HTERT RPE-1 (cell line): ENCODE measurements around the gene KIF23.

Source experiments
- in situ Hi-C: fragments of 300-500 bp; cut with MboI; formaldehyde crosslinking; loops from 4 replicates; pipeline ENCODE4 v1.14.3; 2020; ENCODE audit warnings: low sequenced_read_pairs

Gene KIF23

DNA sequence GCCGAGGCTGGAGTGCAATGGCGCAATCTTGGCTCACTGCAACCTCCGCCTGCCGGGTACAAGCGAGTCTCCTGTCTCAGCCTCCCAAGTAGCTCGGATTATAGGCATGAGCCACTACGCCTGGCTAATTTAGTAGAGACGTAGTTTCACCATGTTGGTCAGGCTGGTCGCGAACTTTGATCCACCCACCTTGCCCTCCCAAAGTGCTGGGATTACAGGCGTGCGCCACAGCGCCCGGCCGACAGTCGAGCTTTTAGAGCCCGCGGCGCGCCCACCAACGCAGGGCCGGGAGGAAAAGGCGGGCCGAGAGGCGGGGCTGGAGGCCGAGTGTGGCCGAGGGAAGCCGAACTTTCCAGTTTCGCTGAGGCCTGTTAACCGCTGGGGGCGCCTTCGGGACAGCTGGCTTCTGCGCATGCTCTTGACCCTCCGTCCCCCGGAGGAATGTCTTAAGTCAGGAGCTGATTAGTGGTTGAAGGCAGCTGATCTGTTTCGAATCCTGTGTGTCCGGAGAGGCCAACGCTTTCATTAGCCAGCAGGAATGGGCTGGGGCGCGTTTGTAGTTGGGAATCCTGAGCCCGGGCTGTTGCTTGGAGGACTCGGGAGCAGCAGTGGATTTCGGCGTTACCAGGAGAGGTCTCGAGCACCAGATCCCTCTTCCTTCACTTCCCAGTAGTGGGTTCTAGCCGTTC is 48.5 kb downstream of the KIF23 start:
- in situ Hi-C loops = no loop called here

DNA sequence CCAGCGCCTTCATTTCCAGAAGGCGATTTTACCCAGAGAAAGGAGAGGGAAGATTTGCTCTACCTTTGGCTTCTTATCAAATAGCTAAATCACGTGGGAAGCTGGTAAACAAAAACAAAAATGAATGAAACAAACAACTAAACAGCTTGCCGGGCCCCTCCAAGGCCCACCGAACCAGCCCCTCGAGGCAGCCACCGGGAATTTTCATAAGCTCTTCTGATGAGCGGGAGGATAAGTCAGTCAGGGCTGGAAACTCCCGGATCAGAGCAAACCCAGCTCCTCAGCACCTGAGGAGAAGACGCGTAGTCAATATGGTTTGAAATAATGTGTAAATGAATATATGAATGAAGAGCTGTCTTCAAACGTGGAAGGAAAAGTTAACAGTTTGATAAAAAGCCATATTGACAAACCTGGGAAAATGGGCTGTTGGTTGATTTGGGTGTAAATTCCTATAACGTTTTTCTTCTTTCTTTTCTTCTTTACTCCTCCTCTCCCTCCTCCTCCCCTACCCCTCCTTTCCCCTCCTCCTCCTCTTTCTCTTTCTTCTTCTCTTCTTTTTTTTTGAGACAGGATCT is 49.1 kb downstream of the KIF23 start:
- in situ Hi-C loops = no loop called here

DNA sequence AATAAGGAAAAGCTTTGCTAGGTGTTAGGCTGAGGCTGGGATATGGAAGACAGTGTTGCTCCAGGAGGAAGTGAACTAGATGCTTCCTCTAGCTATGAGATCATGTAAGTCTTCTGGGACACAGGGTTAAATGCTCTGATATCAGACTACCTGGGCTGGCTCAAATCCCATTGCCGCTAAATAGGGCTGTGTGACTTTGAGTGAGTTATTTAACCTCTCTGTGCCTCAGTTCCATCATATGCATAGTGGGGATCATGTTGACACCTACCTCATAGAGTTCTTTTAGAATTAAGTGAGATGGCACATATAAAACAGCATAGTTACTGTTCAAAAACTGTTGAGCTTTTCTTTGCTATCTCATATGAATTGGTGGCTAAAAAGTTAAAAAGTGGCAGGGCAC is 51.1 kb downstream of the KIF23 start:
- in situ Hi-C loops = no loop called here

DNA sequence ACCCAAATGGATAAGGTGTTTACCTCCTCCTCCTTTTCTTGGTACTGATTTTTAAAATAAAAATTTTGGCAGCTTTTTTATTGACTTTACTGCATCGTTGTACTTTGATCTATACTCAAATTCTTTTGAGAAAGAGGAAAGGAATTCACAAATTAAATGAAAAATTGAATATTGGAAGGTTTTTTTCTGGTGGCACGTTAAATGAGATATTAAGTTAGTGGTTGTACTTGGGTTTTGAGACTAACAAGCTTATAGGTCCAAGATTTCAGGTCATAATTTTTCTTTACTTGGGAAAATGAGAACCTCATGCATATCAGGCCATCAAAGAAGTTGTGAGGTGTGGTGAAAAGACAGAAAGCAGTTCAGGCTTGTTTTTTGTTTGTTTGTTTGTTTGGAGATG is 52.6 kb downstream of the KIF23 start:
- in situ Hi-C loops = no loop called here

DNA sequence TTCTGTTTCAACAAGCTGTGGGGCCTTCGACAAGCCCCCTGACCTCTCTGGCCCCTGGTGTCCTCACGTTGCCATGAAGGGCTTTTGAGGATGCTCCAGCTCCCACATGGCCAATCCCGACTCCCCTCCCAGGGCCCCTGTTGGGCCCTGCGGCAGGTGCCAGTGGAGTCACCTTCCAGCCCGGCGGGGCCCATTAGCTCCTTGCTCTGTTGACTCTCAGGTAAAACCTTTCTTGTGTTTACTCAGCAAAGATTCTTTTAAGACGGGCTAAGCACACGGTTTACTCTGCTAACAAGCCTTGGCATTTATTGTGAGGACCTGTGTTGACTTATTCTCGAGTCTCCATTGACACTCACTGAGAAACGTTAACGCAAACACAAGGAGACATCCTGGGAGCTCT is 53.5 kb downstream of the KIF23 start:
- in situ Hi-C loops = no loop called here

DNA sequence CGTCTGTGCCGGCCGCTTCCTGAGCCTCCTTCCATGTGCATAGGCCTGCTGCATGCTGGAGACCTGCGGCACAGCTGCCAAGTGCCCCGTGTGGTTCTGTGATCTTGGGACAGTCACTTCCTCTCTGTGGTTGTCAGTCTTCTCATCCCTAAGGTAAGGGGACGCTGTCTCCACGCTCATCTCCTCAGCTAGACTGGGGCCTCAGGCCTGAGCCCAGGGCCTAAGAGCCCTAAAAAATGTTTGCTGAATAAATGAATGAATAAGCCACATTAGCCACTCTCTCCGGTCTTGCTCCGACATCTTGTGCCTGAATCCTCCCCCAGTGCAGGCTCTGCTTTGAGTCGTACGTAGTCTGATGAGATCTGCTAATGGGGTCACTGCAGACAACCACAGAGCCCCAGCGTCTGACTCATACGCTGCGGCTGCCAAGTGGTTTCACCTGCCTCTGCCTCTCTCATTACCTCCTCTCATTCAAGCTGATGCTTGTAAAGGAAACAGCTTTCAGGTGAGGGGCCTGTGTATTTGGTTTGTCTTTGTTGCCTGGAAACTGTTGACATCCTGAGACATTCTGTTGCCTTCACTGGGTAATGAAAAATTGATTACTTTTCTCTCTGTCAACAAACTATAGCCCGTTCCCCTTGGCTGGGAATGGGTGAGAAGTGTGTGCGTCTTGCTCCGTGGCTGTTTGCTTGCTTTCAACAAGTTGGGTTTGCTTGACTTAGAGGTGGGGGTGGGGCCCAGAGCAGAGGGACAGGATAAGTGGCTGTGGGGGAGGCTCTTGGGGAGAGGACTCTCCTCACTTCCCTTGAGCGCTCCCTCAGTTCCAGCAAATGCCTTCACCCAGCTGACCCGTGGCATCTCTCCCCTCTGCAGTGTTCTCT is 54.3 kb downstream of the KIF23 start:
- in situ Hi-C loops = no loop called here

DNA sequence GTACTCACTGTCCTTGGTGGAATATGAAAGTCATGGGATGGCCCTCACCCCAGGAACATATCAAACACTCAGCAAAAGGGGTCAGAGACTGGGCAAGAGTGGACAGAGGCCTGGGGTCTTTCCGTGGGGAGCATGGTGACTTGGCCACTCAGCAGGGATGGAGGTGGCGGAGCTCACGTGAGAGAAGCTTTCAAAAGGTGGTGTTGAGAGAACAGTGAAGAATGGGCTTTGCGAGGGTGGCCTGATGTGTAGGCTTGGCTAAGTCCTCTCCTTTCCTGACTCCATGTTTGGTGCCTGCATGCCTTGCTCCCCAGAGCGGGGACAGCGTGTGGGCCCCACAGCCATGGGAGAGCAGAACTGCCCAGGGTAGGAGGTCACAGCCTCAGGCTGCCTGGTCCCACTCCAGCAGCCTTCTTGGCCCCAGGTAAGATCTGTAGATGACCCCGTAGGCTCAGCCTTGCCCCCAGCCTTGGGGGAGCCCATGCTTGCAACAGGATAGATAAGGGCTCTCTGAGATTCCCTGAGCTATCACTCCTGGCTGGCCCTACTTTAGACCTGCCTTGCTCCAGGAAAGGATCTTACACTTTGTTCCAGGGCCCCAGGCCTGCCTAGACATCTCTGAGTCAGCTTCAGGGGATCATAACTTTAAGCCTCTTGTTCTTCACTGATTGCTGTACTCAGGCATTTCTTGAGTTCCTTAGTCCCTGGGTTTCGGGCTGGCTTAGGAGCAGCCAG is 55.5 kb downstream of the KIF23 start:
- in situ Hi-C loops = no loop called here

DNA sequence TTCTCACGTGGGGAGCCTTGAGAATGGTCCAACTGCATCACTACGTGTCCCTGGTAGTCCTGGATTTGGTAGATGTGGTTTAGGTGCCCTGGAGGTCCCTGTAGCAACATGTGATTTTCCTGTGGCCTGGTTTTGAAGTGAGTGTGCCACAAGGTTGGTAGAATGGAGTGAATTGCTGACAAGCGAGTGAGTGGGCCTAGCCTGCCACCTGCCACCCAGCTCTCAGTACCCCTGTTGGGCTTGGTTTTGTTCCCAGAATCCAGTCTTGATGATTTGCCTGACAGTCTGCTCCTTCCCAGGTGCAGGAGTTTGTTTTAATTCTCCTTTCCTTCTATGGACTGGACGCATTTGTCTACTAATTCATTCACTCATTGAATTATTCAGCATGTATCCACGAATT is 57.9 kb downstream of the KIF23 start:
- in situ Hi-C loops = no loop called here

DNA sequence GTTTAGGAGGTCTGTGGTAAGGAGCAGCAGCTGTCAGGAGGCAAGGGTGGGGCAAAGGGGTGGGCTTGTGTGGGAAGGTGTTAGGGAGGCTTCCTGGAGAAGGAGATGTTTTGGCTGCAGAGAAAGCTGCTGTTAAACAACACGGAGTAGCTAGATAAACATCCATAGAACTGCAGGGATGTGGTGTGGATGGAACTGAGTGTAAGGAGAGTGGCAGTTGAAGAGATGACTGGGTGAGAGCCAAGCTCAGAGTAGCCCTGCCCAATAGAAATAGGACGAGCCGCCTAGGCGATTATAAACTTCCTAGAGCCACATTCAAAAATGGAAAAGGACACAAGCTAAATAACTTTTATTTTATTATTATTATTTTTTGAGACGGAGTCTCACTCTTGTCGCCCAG is 58.4 kb downstream of the KIF23 start:
- in situ Hi-C loops = no loop called here

DNA sequence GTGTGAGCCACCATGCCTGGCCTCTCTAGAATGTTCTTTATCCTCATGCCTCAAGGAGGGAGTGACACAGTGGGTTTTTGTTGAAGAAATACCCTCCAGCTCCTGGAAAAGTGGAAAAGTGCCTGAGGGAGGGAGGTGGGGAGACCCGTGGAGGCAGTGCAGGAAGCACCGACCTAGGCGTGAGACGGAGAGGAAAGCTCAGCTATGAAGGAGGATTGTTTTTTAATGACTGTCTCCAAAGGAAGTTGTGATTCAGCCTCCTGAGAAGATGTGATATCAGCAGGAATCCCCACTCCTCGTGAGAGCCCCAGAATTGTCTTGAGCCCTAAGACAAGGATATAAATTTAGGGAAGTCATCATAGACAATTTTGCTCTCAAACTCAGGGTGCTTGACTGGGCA is 60.1 kb downstream of the KIF23 start:
- in situ Hi-C loops = no loop called here

DNA sequence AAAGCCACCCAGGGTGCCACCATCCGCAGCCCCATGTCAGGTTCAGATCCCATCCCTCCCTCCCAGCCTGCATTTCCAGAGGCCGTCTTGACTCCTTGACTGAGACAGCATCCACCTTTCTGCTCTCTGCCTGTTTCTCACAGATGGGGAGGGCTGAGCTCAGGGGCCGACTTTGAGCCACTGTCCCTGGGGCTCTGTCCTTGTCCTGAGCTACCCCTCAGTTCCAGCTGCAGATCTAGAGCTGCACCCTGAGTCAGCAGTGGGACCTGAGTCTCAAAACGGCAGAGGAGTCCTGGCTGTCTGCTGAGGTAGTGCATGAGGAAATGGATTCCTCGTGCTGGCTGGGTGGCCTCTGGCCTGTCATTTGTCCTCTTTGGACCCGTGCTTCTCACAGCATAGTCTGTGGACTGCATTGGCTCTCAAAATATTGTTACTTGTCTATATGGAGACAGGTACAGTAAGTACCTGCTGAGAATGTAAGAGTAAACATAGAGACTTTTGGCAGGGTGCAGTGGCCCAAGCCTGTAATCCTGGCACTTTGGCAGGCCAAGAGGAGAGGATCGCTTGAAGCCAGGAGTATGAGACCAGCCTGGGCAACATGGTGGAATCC is 60.8 kb downstream of the KIF23 start:
- in situ Hi-C loops = no loop called here

DNA sequence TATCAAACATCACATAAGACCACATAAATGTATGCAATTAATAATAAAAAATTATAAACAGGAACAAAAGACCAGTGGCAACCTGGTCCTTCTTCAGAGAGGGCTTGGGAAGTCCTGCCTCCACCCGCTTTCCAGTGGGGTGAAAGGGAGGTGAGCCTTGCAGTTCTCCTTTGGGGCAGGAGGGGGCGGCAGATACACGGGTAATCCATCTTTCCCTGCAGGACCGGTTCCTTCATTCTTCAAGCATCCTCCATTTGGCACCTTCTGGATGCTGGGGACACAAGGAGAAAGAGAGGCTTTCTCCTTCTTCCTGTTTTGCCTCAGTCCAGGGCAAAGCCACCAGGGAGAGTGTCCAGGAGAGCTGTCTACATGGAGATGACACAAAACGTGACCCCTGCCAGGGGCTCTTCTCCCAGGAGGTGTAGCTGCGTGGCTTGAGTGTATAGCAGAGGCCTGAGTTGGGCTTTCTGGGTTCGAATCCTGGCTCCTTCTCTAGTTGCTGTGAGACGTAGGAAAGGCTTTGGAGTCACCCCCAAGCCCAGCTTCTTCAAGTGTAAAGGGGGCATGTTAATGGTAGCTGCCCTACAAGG is 61.7 kb downstream of the KIF23 start:
- in situ Hi-C loops = no loop called here

DNA sequence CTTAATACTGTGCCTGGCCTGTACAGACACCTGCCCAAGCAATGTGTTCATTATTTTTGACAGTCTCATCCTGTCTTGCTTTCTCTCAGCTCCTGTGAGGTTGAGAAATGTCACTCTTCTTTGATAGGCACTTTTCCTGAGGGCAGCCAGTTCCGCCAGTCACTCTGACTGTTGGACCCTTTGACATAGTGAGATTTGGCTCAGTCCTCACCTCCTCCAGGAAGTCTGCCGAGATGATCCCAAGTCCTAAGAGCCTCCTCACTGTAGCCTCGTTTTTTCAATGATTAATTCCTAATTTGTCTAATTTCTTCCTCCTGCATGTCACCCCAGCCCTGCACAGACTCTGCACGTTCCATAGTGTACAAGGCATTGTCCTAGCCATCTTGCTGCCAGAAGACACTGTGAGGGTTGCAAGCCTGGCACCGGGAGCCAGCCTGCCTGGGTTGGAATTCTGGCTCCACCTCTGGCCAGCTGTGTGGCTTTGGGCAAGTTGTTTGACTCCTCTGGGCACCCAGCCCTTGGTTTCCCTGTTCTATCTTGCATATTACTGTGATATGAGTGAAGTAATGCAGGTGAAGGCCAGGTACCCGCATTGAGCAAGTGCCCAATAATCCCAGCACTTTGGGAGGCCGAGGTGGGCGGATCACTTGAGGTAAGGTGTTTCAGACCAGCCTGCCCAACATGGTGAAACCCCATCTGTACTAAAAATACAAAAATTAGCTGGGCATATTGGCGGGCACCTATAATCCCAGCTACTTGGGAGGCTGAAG is 62.7 kb downstream of the KIF23 start:
- in situ Hi-C loops = no loop called here

DNA sequence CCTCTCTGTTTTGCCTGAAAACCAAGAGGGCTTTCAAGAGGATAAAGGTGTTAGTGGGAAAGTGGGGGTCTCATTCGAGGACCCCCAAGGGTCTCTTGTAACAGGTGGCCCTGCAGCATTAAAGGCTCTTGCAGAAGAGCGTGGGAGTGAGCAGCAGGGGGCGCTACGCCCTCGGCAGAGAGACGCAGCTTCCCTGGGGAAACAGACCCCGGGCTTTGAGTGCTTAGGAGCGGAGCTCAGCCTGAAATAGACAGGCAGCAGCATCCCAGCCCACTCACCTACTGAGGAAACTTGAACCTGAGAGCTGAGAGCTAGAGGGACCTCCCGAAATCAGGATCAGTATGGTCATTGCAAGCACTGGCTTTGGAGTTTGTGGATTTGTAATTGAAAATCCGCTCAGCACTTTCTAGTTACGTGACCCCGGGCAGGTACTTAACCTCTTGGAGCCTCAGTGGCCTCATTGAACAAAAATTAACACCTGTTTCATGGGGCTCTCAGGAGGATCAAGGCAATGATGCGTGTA is 64.2 kb downstream of the KIF23 start:
- in situ Hi-C loops = no loop called here

DNA sequence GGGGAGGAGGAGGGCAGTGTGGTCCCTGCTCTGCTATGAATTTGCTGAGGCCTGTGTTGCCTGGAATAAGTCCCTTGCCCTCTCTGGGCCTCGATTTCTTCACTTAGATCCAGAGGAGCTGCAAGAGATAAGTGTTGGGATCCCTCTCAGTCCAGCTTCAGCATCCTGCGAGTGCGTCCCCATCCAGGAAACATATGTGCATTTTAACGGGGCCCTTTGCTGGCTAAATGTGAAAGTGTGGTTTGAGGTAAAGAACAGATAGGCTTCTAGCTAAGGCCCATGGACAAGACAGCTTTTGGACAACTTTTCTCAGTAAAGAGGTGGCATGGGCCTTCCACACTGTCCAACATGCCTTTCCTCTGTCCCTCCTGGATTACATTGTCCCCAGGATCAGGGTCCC is 64.9 kb downstream of the KIF23 start:
- in situ Hi-C loops = no loop called here

DNA sequence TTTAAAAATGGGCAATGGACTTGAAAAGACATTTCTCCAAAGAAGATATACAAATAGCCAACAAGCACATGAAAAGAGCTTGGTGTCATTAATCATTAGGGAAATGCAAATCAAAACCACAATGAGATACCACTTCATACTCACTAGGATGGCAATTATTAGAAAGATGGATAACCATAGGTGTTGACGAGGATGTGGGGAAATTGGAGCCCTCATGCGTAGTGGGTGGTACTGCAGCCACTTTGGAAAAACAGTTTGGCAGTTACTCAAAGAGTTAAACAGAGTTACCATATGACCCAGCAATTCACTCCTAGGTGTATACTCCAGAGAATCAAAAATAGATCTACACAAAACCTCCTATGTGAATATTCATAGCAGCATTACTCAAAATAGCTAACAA is 65.8 kb downstream of the KIF23 start:
- in situ Hi-C loops = no loop called here

DNA sequence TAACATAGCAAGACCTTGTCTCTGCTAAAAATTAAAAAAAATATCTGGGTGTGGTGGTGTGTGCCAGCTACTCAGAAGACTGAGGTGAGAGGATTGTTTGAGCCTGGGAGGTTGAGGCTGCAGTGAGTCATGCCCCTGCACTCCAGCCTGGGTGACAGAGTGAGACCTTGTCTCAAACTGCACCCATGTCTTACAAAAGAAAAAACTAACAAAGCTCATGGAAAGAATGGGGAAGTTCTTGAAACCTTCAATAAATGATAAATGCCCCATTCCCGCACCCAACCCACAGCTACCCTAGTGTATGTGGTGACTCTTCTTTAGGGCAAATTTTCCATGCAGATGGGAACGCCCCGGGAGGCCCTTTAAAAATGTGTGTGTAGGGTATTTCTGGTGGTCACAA is 66.8 kb downstream of the KIF23 start:
- in situ Hi-C loops = no loop called here

DNA sequence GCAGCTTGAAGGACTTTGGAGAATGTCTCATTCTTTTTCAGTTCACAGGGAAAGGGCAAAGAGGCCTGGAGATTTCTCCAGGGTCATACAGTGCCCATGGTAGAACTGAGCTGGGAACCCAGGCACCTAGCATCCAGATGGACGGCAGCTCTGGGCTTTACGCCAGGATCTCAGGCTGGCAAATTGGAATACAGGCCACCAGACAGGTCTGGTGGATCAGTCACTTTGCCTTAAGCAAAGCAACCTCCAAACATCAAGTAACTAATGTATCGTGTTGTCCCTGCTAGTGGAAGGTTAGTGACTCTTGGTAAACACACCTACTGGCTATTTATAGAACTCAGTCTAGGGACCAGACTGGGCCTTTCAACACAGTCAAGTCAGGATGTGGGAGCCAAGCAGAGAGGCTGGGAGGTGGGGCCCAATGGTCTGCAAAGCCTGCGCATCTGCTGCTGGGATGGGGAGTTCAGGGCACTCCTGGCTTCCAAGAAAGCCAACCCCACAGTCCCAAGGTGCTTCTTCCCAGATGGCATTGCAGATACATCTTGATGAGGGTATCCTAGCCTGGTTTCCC is 68.6 kb downstream of the KIF23 start:
- in situ Hi-C loops = no loop called here

DNA sequence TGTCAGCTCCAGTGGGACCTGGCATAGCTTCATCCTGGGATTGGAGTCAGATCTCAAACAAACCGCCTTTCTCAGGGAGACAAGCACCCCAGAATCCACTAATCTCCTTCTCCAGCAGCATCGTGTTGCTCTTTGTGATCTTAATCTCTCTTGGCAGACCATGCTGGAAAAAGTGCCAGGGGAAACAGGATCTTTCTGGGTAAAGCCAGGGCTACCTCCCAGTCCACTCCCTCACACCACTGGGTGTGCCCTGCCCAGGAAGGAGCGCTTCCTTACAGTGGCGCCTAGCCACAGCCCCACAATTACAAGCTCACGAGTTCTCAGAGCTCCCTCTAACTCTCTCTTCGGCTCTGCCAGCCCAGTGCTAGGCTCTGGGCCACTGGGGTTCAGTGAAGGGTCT is 70.7 kb downstream of the KIF23 start:
- in situ Hi-C loops = no loop called here
